Activated naive CD4-positive, alpha-beta T cell treated with anti-CD3 and anti-CD28 coated beads for 36 hours (primary cell): Measurements from ENCODE around the gene PRICKLE3. TPM values are rescaled to one million over a fixed set of nuclear protein-coding genes. Genes with fewer than 3 reads are reported as not detected.

Experiments used
- CTCF ChIA-PET: fragments of 350-600 bp; sonication (Branson Sonifier 250); formaldehyde crosslinking; loops from one replicate; lab custom pipeline; 2021; ENCODE audit warnings: antibody characterized with exemption; lab: Charles Lee
- DNase-seq: peaks from one replicate; pipeline ENCODE4 v3.0.0-alpha.2; 2020
- H3K27ac Mint-ChIP-seq: one replicate; pipeline ENCODE4 v1.8.0; 2021; ENCODE audit warnings: mild to moderate bottlenecking, mixed read lengths
- H3K27me3 Mint-ChIP-seq: one replicate; pipeline ENCODE4 v1.8.0; 2021; ENCODE audit warnings: low read depth, mixed read lengths
- H3K36me3 Mint-ChIP-seq: one replicate; pipeline ENCODE4 v1.8.0; 2021; ENCODE audit warnings: low read depth, mixed read lengths
- H3K4me1 Mint-ChIP-seq: one replicate; pipeline ENCODE4 v1.8.0; 2021; ENCODE audit warnings: low read depth, mixed read lengths
- H3K4me3 Mint-ChIP-seq: one replicate; pipeline ENCODE4 v1.8.0; 2021; ENCODE audit warnings: mild to moderate bottlenecking, moderate library complexity, mixed read lengths
- H3K9me3 Mint-ChIP-seq: one replicate; pipeline ENCODE4 v1.8.0; 2021; ENCODE audit warnings: mixed read lengths
- intact Hi-C: fragments of 100-400 bp; cut with micrococcal nuclease; formaldehyde crosslinking; loops from one replicate; pipeline ENCODE4 v1.15.1; 2023
- total RNA-seq, 2 experiments: library from RNA; stranded (reverse); gene quantifications; one replicate each; pipeline ENCODE4 v1.2.3, GENCODE V29; 2021

The PRICKLE3 gene
- total RNA-seq = 1 to 10 TPM; 9.2 to 9.3 TPM

GRCh38 chrX:49186125-49187027, at the start of gene PRICKLE3:
Gene PRICKLE3, minus strand, starts transcription at chrX:49186373. Its CDS starts 76 bp downstream, at chrX:49186297.
- Mint-ChIP-seq H3K36me3 (peaks cover 4% of the 10 kb centered on the region), H3K4me1 (peaks cover 16% of the 10 kb centered on the region), H3K4me3 (peak within 1 kb of the TSS; percentile 83), H3K9me3 (no peaks in the 10 kb centered on the region), H3K27ac (peak within 1 kb of the TSS; percentile 84), H3K27me3 (no peaks in the 10 kb centered on the region)
- intact Hi-C loops = loop anchor here (5.0 kb wide), 1 partner anchor 691 kb away; the partner anchor contains the start of gene USP27X
- peak; percentile 82 for DNase-seq
- CTCF ChIA-PET = interaction anchor here (0.6 kb wide), 1 partner anchor 25 kb away, joined by 3 read pairs; no protein-coding TSS in a partner anchor

DNA sequence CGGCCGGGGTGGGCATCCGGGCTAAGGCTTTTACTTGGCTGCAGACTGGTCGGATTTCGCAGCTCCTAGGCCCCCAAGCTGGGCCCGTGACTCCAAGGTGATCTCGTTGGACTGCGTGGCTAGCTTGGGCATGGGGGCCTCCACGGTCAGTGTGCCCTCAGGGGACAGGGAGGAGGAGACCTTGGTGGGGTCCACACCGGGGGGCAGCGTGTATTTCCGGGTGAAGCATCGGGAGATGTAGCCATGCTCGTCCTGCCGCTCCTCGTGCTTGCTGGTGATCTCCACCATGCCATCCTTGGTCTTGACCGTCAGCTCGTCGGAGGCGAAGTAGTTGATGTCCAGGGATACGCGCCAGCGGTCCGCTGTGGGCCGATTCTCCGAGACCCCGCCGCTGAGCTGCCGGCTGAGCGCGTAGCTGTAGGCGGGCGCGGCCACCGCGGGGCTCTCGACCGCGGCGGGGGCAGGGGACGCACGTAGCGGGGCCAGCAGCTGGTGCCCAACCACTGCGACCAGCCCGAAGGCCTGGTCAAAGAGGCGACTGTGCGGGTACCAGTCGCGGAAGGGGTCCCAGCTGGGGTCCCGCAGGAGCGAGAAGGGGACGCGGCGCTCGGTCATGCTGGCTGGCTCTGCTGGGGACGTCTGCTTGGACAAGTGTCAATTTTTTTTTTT, 47.8 kb upstream of the PRICKLE3 start:
- Mint-ChIP-seq H3K4me3 (no peak overlapping the region), H3K27me3 (no peaks in the 10 kb centered on the region), H3K4me1 (peaks cover 25% of the 10 kb centered on the region), H3K9me3 (no peaks in the 10 kb centered on the region), H3K27ac (no peak overlapping the region), H3K36me3 (peaks cover 5% of the 10 kb centered on the region)
- intact Hi-C loops = loop anchor here (2.0 kb wide), 1 partner anchor 41 kb away; no protein-coding TSS in a partner anchor
- CTCF ChIA-PET = interaction anchor here (0.7 kb wide), 1 partner anchor 41 kb away, joined by 3 read pairs; no protein-coding TSS in a partner anchor
- DNase-seq = no peak

- no peak within 1 kb of the TSS for H3K27ac Mint-ChIP-seq
- H3K4me3 Mint-ChIP-seq = no peak within 1 kb of the TSS
Observed at GRCh38 chrX:49233176-49233575, 47.0 kb upstream of the PRICKLE3 start, which contains the start of gene CACNA1F. Gene CACNA1F, minus strand, starts transcription at chrX:49233340. Its CDS starts 31 bp downstream, at chrX:49233309.

GRCh38 chrX:49232525-49232924, 46.4 kb upstream of the PRICKLE3 start:
- CTCF ChIA-PET = no interaction called here
- DNase-seq = no peak
- intact Hi-C loops = no loop called here
- Mint-ChIP-seq H3K36me3 (peaks cover 3% of the 10 kb centered on the region), H3K27ac (no peak overlapping the region), H3K27me3 (no peaks in the 10 kb centered on the region), H3K4me1 (peaks cover 23% of the 10 kb centered on the region), H3K9me3 (no peaks in the 10 kb centered on the region), H3K4me3 (no peak overlapping the region)

More at GRCh38 chrX:49233176-49233575, 47.0 kb upstream of the PRICKLE3 start, which contains the start of gene CACNA1F:
- no peaks in the 10 kb centered on the region for H3K9me3 Mint-ChIP-seq
- intact Hi-C loops = no loop called here
- peaks cover 3% of the 10 kb centered on the region for H3K36me3 Mint-ChIP-seq
- H3K27me3 Mint-ChIP-seq = no peaks in the 10 kb centered on the region
- CTCF ChIA-PET = interaction anchor here (0.6 kb wide), 1 partner anchor 40 kb away, joined by 4 read pairs; no protein-coding TSS in a partner anchor
- H3K4me1 Mint-ChIP-seq = peaks cover 24% of the 10 kb centered on the region
- no peak for DNase-seq

DNA sequence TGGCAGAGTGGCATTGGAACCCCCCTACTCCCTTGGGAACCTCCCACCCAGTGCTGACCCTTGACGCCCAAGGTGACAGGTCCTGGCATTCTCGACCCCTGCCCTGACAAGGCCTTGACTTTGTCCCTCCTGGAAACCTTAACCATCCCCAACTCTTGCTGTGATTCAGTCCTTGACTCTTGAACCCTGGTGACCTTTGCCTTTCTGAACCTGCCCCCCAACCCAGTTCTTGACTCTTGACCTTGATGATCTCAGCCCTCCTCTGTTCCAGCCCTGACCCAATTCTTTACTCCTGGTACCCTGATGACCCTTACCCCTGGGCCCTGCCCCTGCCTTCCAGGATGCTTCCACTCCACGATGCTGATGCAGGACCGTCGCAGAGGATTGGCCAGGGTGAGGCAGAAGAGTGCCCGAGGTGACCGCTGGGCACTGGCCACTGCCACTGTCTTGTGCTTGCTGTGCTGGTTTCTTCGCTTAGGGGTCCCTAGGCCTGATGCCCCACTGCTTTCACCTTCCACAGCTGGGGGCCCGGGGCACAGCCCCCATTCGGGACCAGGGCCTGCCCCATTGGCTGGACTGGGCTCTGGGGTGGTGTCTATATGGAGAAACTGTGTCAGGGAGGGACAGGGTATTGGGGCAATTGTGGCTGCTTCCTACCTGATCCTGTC, 45.3 kb upstream of the PRICKLE3 start:
- no peak for DNase-seq
- intact Hi-C loops = loop anchor here (1.0 to 2.0 kb wide), 3 partner anchors 31 to 45 kb away; partner anchors contain the start of genes PPP1R3F and SYP
- no peaks in the 10 kb centered on the region for H3K9me3 Mint-ChIP-seq
- peak overlapping the region; percentile 67 for H3K4me3 Mint-ChIP-seq
- H3K4me1 Mint-ChIP-seq = peaks cover 12% of the 10 kb centered on the region
- H3K27me3 Mint-ChIP-seq = no peaks in the 10 kb centered on the region
- H3K36me3 Mint-ChIP-seq = no peaks in the 10 kb centered on the region
- CTCF ChIA-PET = no interaction called here
- H3K27ac Mint-ChIP-seq = peak overlapping the region; percentile 74

DNA sequence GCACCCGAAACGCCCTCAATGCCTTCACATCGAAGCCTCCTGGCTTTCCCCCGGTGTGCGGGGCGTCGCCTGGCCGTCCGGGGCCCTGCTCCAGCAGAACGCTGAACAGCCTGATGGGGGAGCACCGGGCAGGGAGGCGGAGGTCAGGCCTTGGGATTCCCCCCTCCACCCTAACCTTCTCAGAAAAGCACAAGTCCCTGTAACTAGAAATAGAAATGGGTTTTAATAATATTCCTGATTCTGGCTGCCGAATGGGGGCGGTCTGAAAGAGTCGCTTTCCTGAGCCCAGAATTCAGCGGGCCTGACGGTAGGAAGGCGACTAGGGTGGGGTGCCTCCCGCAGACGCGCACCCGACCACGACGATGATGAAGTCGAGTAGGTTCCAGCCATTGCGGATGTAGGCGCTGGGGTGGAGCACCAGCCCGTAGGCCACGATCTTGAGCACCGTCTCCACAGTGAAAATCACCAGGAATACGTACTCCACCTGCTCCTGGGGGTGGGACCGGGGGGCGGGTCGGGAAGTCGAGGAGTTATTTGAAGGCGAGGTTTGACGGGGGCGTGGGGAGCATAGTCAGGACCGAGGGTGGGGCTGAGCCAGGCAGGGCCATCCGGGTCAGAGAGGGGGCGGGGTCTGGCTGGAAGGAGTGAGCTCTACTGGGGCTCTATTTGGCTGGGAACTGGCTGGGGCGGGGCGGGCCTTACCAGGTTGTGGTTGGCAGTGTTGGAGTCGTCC, 44.5 kb upstream of the PRICKLE3 start:
- no peaks in the 10 kb centered on the region for H3K9me3 Mint-ChIP-seq
- CTCF ChIA-PET = no interaction called here
- H3K27me3 Mint-ChIP-seq = no peaks in the 10 kb centered on the region
- peak overlapping the region; percentile 74 for H3K27ac Mint-ChIP-seq
- intact Hi-C loops = loop anchor here (1.0 to 2.0 kb wide), 3 partner anchors 30 to 46 kb away; partner anchors contain the start of genes PPP1R3F and SYP
- no peaks in the 10 kb centered on the region for H3K36me3 Mint-ChIP-seq
- peak; percentile 77 for DNase-seq
- H3K4me1 Mint-ChIP-seq = peaks cover 10% of the 10 kb centered on the region
- H3K4me3 Mint-ChIP-seq = peak overlapping the region; percentile 67

DNA sequence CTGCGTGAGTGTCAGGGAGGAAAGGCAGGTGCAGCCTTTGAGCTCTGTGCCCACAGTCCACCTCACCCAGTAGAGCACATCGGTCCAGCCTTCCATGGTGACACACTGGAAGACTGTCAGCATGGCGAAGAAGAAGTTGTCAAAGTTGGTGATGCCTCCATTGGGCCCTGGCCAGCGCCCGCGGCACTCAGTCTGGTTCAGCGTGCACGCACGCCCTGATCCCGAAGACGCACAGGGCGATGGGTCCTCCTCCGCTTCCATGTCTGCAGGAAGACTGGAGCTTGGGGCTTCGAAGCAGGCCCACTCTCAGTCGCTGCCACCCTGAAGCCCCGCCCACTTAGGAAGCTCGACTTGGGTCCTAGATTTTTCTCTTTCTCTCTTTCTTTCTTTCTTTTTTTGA, 42.0 kb upstream of the PRICKLE3 start:
- no peak overlapping the region for H3K27ac Mint-ChIP-seq
- intact Hi-C loops = no loop called here
- H3K4me3 Mint-ChIP-seq = no peak overlapping the region
- no peaks in the 10 kb centered on the region for H3K36me3 Mint-ChIP-seq
- no peak for DNase-seq
- H3K27me3 Mint-ChIP-seq = no peaks in the 10 kb centered on the region
- H3K9me3 Mint-ChIP-seq = no peaks in the 10 kb centered on the region
- peaks cover 8% of the 10 kb centered on the region for H3K4me1 Mint-ChIP-seq
- CTCF ChIA-PET = interaction anchor here (1.2 kb wide), 1 partner anchor 35 kb away, joined by 4 read pairs; no protein-coding TSS in a partner anchor

DNA sequence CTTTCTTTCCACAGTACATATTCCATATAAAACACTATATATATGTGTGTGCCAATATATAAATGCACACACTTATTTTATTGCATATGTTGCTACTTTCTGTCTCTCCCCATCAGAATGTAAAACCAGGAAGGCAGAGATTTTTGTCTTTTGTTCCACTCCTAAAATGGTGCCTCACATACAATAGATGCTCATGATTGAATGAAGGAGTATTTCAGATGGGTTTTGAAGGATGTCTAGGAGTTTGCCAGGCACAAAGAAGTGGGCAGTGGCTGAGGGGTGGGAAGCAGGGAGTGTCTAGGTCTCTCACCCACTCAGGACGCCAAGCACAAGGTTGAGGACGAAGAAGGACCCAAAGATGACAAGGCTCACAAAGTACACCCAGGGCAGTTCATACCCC, 41.6 kb upstream of the PRICKLE3 start:
- H3K36me3 Mint-ChIP-seq = no peaks in the 10 kb centered on the region
- H3K9me3 Mint-ChIP-seq = no peaks in the 10 kb centered on the region
- no peak for DNase-seq
- CTCF ChIA-PET = no interaction called here
- H3K27me3 Mint-ChIP-seq = no peaks in the 10 kb centered on the region
- no peak overlapping the region for H3K4me3 Mint-ChIP-seq
- H3K27ac Mint-ChIP-seq = no peak overlapping the region
- peaks cover 8% of the 10 kb centered on the region for H3K4me1 Mint-ChIP-seq
- intact Hi-C loops = no loop called here

- Mint-ChIP-seq H3K4me3 (no peak overlapping the region), H3K27ac (no peak overlapping the region), H3K9me3 (no peaks in the 10 kb centered on the region), H3K36me3 (no peaks in the 10 kb centered on the region), H3K27me3 (no peaks in the 10 kb centered on the region), H3K4me1 (peaks cover 8% of the 10 kb centered on the region)
- DNase-seq = no peak
- CTCF ChIA-PET = interaction anchor here (0.9 kb wide), 1 partner anchor 34 kb away, joined by 3 read pairs; no protein-coding TSS in a partner anchor
- intact Hi-C loops = no loop called here
Observed at GRCh38 chrX:49226946-49227345, 40.8 kb upstream of the PRICKLE3 start.

- peaks cover 4% of the 10 kb centered on the region for H3K4me1 Mint-ChIP-seq
- CTCF ChIA-PET = no interaction called here
- no peak overlapping the region for H3K27ac Mint-ChIP-seq
- no peaks in the 10 kb centered on the region for H3K36me3 Mint-ChIP-seq
- no peak for DNase-seq
- no peak overlapping the region for H3K4me3 Mint-ChIP-seq
- H3K27me3 Mint-ChIP-seq = no peaks in the 10 kb centered on the region
- no peaks in the 10 kb centered on the region for H3K9me3 Mint-ChIP-seq
- intact Hi-C loops = no loop called here
Observed at GRCh38 chrX:49225858-49226257, 39.7 kb upstream of the PRICKLE3 start.

- Mint-ChIP-seq H3K27ac (no peak overlapping the region), H3K27me3 (no peaks in the 10 kb centered on the region), H3K4me1 (no peaks in the 10 kb centered on the region), H3K36me3 (no peaks in the 10 kb centered on the region), H3K9me3 (no peaks in the 10 kb centered on the region), H3K4me3 (no peak overlapping the region)
- CTCF ChIA-PET = no interaction called here
- no peak for DNase-seq
- intact Hi-C loops = no loop called here
Observed at GRCh38 chrX:49221868-49222267, 35.7 kb upstream of the PRICKLE3 start.
